Measurements from ENCODE around the gene FLCN.
"Not testable (repeated sequence)": the region's sequence is repeated elsewhere in the genome, so short reads cannot be mapped to it uniquely, and the experiment has no call there.

The FLCN gene

GRCh38 chr17:17188586-17188985 is 48.4 kb downstream of the FLCN start:
- H3K4me1 ChIP-seq (ENCODE audit: control insufficient read depth, insufficient read depth, low read length), result peaks cover 20% of the 10 kb centered on the region
- peaks cover 4% of the 10 kb centered on the region for H3K36me3 ChIP-seq (ENCODE audit: control insufficient read depth, insufficient read depth, low read length)
- H3K27me3 ChIP-seq (ENCODE audit: control insufficient read depth, insufficient read depth, low read length), result no peaks in the 10 kb centered on the region
- H3K4me3 ChIP-seq (ENCODE audit: low read length), result no peak overlapping the region
- no peaks in the 10 kb centered on the region for H3K9me3 ChIP-seq (ENCODE audit: control insufficient read depth, low read length)
- no peak overlapping the region for H3K9ac ChIP-seq (ENCODE audit: low read length)

DNA sequence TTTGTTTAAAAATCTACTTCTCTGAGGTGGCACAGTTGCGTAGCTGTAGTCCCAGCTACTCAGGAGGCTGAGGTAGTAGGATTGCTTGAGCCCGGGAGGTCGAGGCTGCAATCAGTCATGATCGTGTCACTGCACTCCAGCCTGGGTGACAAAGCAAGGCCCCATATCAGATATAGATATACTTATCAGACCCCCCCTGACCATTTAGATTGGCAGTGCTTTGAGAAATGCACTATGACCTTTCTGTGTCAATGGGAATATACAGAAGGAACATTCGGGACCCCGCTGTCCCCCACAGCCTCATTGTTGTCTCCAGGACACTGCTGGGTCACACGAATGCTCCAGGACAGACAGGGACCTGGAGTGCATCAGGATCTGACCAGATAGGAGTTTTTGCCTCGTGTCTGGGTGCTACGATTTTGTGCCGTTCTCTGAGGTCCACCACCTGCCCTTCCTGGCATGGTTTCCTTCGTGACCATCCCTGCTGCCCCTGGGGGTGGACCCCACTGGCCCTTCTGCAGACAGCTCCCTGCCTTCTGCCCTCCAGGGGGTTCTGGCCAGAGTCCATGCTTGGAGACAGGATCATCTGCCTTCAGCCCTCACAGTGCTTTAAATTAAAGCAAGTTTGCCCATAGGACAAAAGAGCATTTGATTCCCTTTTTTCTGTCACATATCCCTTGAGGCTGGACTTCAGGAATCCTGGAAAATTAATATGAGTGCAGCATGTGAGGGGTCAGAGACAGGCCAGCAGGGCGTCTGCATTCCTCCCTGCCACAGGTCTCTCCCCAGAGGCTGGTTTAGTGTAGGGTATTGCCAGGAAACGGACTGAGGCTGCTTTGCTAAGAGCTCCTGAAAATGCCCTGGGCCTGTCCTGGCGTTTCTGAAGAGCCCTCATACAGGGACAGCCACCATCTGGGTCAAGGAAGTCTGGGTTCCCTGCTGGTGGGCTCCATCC is 50.1 kb downstream of the FLCN start:
- Histone ChIP-seq H3K9ac (ENCODE audit: low read length) (no peak overlapping the region), H3K4me1 (ENCODE audit: control insufficient read depth, insufficient read depth, low read length) (peaks cover 20% of the 10 kb centered on the region), H3K27me3 (ENCODE audit: control insufficient read depth, insufficient read depth, low read length) (no peaks in the 10 kb centered on the region), H3K4me3 (ENCODE audit: low read length) (no peak overlapping the region), H3K9me3 (ENCODE audit: control insufficient read depth, low read length) (no peaks in the 10 kb centered on the region), H3K36me3 (ENCODE audit: control insufficient read depth, insufficient read depth, low read length) (peaks cover 4% of the 10 kb centered on the region)

DNA sequence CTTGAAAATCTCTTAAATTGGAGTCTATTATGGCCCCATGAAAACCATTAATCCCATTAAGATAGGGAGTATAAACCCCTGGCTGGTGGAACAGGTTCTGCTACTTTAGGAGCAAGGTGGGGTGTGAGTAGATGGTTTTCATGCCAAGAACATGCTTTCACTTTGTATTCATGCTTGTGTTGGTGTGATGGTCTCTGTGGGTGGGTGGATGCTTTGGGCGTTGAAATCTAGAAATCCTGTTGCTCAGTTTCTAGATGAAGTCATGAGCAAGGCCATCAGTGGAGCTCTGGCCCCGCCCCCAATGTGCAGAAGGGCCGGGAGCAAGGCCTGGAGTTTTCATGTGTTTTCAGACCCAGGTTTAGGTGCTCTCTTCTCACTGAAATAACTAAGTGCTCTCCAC is 50.9 kb downstream of the FLCN start:
- Histone ChIP-seq H3K9me3 (ENCODE audit: control insufficient read depth, low read length) (no peaks in the 10 kb centered on the region), H3K4me3 (ENCODE audit: low read length) (no peak overlapping the region), H3K27me3 (ENCODE audit: control insufficient read depth, insufficient read depth, low read length) (no peaks in the 10 kb centered on the region), H3K4me1 (ENCODE audit: control insufficient read depth, insufficient read depth, low read length) (peaks cover 20% of the 10 kb centered on the region), H3K9ac (ENCODE audit: low read length) (no peak overlapping the region), H3K36me3 (ENCODE audit: control insufficient read depth, insufficient read depth, low read length) (peaks cover 6% of the 10 kb centered on the region)

DNA sequence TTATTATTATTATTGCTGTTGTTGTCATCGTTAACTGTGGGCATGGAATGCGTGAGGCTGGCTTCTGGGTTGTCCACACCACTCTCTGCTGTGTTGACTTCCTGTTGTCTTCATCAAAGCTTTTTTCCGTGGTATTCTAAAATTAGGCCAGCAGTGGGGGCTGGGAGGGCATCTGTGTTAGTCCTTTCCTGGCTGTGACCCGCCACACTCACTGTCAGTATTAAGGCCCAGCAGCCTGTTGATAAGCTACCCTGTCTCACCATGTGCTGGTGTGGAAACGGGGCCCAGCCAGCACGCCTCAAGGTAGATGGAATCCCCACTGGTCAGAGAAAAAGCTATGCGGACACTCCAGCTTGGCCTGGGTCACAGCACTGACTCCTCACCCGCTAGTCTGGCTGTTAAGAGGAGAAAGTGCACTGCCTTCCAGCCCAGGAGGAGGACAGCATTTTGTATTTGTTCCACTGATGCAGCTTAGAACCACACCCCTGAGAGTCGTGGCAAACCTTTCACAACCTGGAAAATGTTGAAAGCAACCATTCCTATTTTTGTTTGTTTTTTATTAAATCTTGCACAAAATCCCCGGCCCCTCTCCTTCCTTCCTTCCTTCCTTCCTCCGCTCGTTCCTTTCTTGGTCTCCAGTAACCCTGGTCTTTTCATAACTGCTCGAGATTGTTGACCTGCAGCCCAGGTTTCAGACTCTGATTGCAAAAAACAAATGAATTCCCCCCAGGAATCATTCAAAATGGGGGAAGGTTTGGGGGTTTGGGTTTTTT is 51.8 kb downstream of the FLCN start:
- not testable (repeated sequence) for H3K9ac ChIP-seq (ENCODE audit: low read length); H3K9me3 ChIP-seq (ENCODE audit: control insufficient read depth, low read length); H3K4me3 ChIP-seq (ENCODE audit: low read length); H3K27me3 ChIP-seq (ENCODE audit: control insufficient read depth, insufficient read depth, low read length)
- peaks cover 20% of the 10 kb centered on the region for H3K4me1 ChIP-seq (ENCODE audit: control insufficient read depth, insufficient read depth, low read length)
- peaks cover 15% of the 10 kb centered on the region for H3K36me3 ChIP-seq (ENCODE audit: control insufficient read depth, insufficient read depth, low read length)

DNA sequence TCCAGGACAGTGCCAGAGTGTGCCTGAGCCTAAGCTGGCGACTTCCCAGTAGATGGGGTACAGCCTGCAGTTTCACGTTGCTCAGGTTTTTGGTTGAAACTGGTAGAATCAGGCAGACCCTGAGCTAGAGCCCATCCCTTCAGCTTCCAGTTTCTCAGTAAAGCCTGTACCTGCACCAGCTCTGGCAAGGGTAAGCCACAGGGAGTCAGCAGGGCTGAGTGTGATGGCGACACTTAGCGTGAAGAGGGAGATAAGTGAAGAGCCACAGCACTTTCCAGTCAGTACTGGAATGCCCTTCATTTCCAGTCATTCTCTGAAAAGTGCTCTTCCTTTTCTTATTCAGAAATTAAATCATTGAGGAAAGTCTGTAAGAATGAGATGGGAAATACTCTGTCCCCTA is 53.2 kb downstream of the FLCN start:
- Histone ChIP-seq H3K4me1 (ENCODE audit: control insufficient read depth, insufficient read depth, low read length) (peaks cover 20% of the 10 kb centered on the region), H3K36me3 (ENCODE audit: control insufficient read depth, insufficient read depth, low read length) (peaks cover 22% of the 10 kb centered on the region), H3K27me3 (ENCODE audit: control insufficient read depth, insufficient read depth, low read length) (no peaks in the 10 kb centered on the region), H3K4me3 (ENCODE audit: low read length) (no peak overlapping the region), H3K9me3 (ENCODE audit: control insufficient read depth, low read length) (no peaks in the 10 kb centered on the region), H3K9ac (ENCODE audit: low read length) (no peak overlapping the region)

- no peak overlapping the region for H3K9ac ChIP-seq (ENCODE audit: low read length)
- no peak overlapping the region for H3K4me3 ChIP-seq (ENCODE audit: low read length)
- H3K36me3 ChIP-seq (ENCODE audit: control insufficient read depth, insufficient read depth, low read length), result peaks cover 23% of the 10 kb centered on the region
- peaks cover 20% of the 10 kb centered on the region for H3K4me1 ChIP-seq (ENCODE audit: control insufficient read depth, insufficient read depth, low read length)
- no peaks in the 10 kb centered on the region for H3K27me3 ChIP-seq (ENCODE audit: control insufficient read depth, insufficient read depth, low read length)
- H3K9me3 ChIP-seq (ENCODE audit: control insufficient read depth, low read length), result no peaks in the 10 kb centered on the region
These were observed 54.3 kb downstream of the FLCN start for GRCh38 chr17:17182598-17183136.

GRCh38 chr17:17181666-17182597 is 55.0 kb downstream of the FLCN start:
- peaks cover 19% of the 10 kb centered on the region for H3K4me1 ChIP-seq (ENCODE audit: control insufficient read depth, insufficient read depth, low read length)
- H3K27me3 ChIP-seq (ENCODE audit: control insufficient read depth, insufficient read depth, low read length), result no peaks in the 10 kb centered on the region
- no peak overlapping the region for H3K4me3 ChIP-seq (ENCODE audit: low read length)
- H3K9ac ChIP-seq (ENCODE audit: low read length), result no peak overlapping the region
- H3K9me3 ChIP-seq (ENCODE audit: control insufficient read depth, low read length), result no peaks in the 10 kb centered on the region
- peaks cover 30% of the 10 kb centered on the region for H3K36me3 ChIP-seq (ENCODE audit: control insufficient read depth, insufficient read depth, low read length)

GRCh38 chr17:17180741-17181525 is 56.0 kb downstream of the FLCN start:
- Histone ChIP-seq H3K9ac (ENCODE audit: low read length) (no peak overlapping the region), H3K36me3 (ENCODE audit: control insufficient read depth, insufficient read depth, low read length) (peaks cover 38% of the 10 kb centered on the region), H3K9me3 (ENCODE audit: control insufficient read depth, low read length) (no peaks in the 10 kb centered on the region), H3K27me3 (ENCODE audit: control insufficient read depth, insufficient read depth, low read length) (no peaks in the 10 kb centered on the region), H3K4me3 (ENCODE audit: low read length) (no peak overlapping the region), H3K4me1 (ENCODE audit: control insufficient read depth, insufficient read depth, low read length) (peaks cover 9% of the 10 kb centered on the region)

- Histone ChIP-seq H3K36me3 (ENCODE audit: control insufficient read depth, insufficient read depth, low read length) (peaks cover 46% of the 10 kb centered on the region), H3K9ac (ENCODE audit: low read length) (no peak overlapping the region)
These were observed 56.8 kb downstream of the FLCN start for GRCh38 chr17:17180141-17180603.

DNA sequence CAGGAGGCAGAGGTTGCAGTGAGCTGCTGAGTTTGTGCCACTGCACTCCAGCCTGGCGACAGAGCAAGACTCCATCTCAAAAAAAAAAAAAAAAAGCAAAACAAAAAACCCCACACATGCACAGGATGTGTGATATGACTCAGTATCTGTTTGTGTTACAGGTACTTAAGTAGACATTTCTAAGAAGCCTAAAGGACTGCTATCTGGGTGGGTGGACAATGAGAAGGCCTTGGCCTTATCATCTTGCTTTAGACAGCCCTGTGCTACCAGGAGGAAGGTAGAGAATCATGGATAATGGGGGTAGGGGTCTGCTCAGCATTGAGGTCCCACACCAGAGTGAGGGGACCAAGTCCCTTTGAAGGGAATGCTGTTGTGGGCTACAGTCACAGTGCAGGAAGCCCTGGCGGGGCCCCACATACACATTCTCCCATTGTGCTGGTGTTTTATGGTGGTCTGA is 57.6 kb downstream of the FLCN start:
- Histone ChIP-seq H3K9me3 (ENCODE audit: control insufficient read depth, low read length) (no peaks in the 10 kb centered on the region), H3K4me3 (ENCODE audit: low read length) (no peak overlapping the region), H3K36me3 (ENCODE audit: control insufficient read depth, insufficient read depth, low read length) (peaks cover 51% of the 10 kb centered on the region), H3K9ac (ENCODE audit: low read length) (no peak overlapping the region), H3K27me3 (ENCODE audit: control insufficient read depth, insufficient read depth, low read length) (no peaks in the 10 kb centered on the region), H3K4me1 (ENCODE audit: control insufficient read depth, insufficient read depth, low read length) (no peaks in the 10 kb centered on the region)

More at GRCh38 chr17:17180141-17180603, 56.8 kb downstream of the FLCN start:
- no peaks in the 10 kb centered on the region for H3K27me3 ChIP-seq (ENCODE audit: control insufficient read depth, insufficient read depth, low read length)
- H3K4me1 ChIP-seq (ENCODE audit: control insufficient read depth, insufficient read depth, low read length), result peaks cover 1% of the 10 kb centered on the region
- H3K9me3 ChIP-seq (ENCODE audit: control insufficient read depth, low read length), result no peaks in the 10 kb centered on the region
- no peak overlapping the region for H3K4me3 ChIP-seq (ENCODE audit: low read length)

Data from mucosa of stomach (tissue), 1 donor.